Measurements from ENCODE around the gene GALK2.
"Not testable (repeated sequence)": the region's sequence is repeated elsewhere in the genome, so short reads cannot be mapped to it uniquely, and the experiment has no call there.

The GALK2 gene

GRCh38 chr15:49189631-49190030, 19.6 kb downstream of the GALK2 start:
- TF ChIP-seq CTCF (IDR thresholded peaks at IDR 0.05; ENCODE audit: extremely low read depth, insufficient read depth, missing control alignments) = no peak
- in situ Hi-C loops (cut with MboI; ENCODE audit: low pct_unique_long_range_greater_than_20kb, low sequenced_read_pairs, unreplicated experiment) = no loop called here
- no peak for DNase-seq (ENCODE audit: low spot score)

GRCh38 chr15:49190586-49190985, 20.5 kb downstream of the GALK2 start:
- in situ Hi-C loops (cut with MboI; ENCODE audit: low pct_unique_long_range_greater_than_20kb, low sequenced_read_pairs, unreplicated experiment) = no loop called here
- no peak for DNase-seq (ENCODE audit: low spot score)
- no peak for TF ChIP-seq CTCF (IDR thresholded peaks at IDR 0.05; ENCODE audit: extremely low read depth, insufficient read depth, missing control alignments)

- in situ Hi-C loops (cut with MboI; ENCODE audit: low pct_unique_long_range_greater_than_20kb, low sequenced_read_pairs, unreplicated experiment) = no loop called here
- TF ChIP-seq CTCF (IDR thresholded peaks at IDR 0.05; ENCODE audit: extremely low read depth, insufficient read depth, missing control alignments) = no peak
- no peak for DNase-seq (ENCODE audit: low spot score)
Measured at GRCh38 chr15:49191892-49192291, 21.8 kb downstream of the GALK2 start.

- in situ Hi-C loops (cut with MboI; ENCODE audit: low pct_unique_long_range_greater_than_20kb, low sequenced_read_pairs, unreplicated experiment) = no loop called here
- no peak for TF ChIP-seq CTCF (IDR thresholded peaks at IDR 0.05; ENCODE audit: extremely low read depth, insufficient read depth, missing control alignments)
- no peak for DNase-seq (ENCODE audit: low spot score)
Measured at GRCh38 chr15:49196856-49197255, 26.8 kb downstream of the GALK2 start.

GRCh38 chr15:49199666-49200065, 29.6 kb downstream of the GALK2 start:
- no peak for TF ChIP-seq CTCF (IDR thresholded peaks at IDR 0.05; ENCODE audit: extremely low read depth, insufficient read depth, missing control alignments)
- in situ Hi-C loops (cut with MboI; ENCODE audit: low pct_unique_long_range_greater_than_20kb, low sequenced_read_pairs, unreplicated experiment) = no loop called here
- no peak for DNase-seq (ENCODE audit: low spot score)

- DNase-seq (ENCODE audit: low spot score) = no peak
- no peak for TF ChIP-seq CTCF (IDR thresholded peaks at IDR 0.05; ENCODE audit: extremely low read depth, insufficient read depth, missing control alignments)
- in situ Hi-C loops (cut with MboI; ENCODE audit: low pct_unique_long_range_greater_than_20kb, low sequenced_read_pairs, unreplicated experiment) = no loop called here
Measured at GRCh38 chr15:49200347-49200746, 30.3 kb downstream of the GALK2 start.

- in situ Hi-C loops (cut with MboI; ENCODE audit: low pct_unique_long_range_greater_than_20kb, low sequenced_read_pairs, unreplicated experiment); DNase-seq (ENCODE audit: low spot score): not testable (repeated sequence)
Measured at GRCh38 chr15:49208102-49208501, 38.1 kb downstream of the GALK2 start.
